Lung (tissue), 12 donors: Measurements from ENCODE around the gene PLXDC1. TPM values are rescaled to one million over a fixed set of nuclear protein-coding genes. Genes with fewer than 3 reads are reported as not detected.

Experiments used
- ATAC-seq: fragments of 200-7000 bp; cut with Tn5 transposase; one replicate; pipeline ENCODE4 v1.9.1; 2020; ENCODE audit warnings: moderate number of reproducible peaks; ENCODE audit not compliant: insufficient read depth, low FRiP score
- DNase-seq, 3 donors: peaks; one replicate each; pipeline ENCODE4 v3.0.0-alpha.2; 2013 to 2017
- H3K27ac ChIP-seq, 2 donors: one replicate each; pipeline ENCODE4 v1.5.1; 2013; ENCODE audit warnings: mild to moderate bottlenecking in 2 of 2, moderate library complexity in 2 of 2, control low read depth in 1 of 2, inconsistent platforms in 1 of 2, low read depth in 1 of 2, low read length in 1 of 2
- H3K27me3 ChIP-seq, 3 donors: one replicate each; pipeline ENCODE4 v1.5.1; 2013; ENCODE audit warnings: low read length in 2 of 3; ENCODE audit not compliant: control insufficient read depth in 3 of 3, insufficient read depth in 3 of 3
- H3K36me3 ChIP-seq, 4 donors: one replicate each; pipeline ENCODE4 v1.5.1; 2013; ENCODE audit warnings: low read length in 4 of 4, mild to moderate bottlenecking in 1 of 4, moderate library complexity in 1 of 4; ENCODE audit not compliant: control insufficient read depth in 4 of 4, insufficient read depth in 4 of 4
- H3K4me1 ChIP-seq, 5 donors: one replicate each; pipeline ENCODE4 v1.5.1; 2013; ENCODE audit warnings: low read length in 5 of 5, mild to moderate bottlenecking in 2 of 5, moderate library complexity in 1 of 5; ENCODE audit not compliant: control insufficient read depth in 5 of 5, insufficient read depth in 5 of 5
- H3K4me3 ChIP-seq: one replicate; pipeline ENCODE4 v1.5.1; 2013; ENCODE audit warnings: mild to moderate bottlenecking, control low read depth, moderate library complexity
- H3K9ac ChIP-seq, 2 donors: one replicate each; pipeline ENCODE4 v1.5.1; 2013; ENCODE audit warnings: low read length in 2 of 2, control low read depth in 1 of 2; ENCODE audit not compliant: insufficient read depth in 1 of 2
- H3K9me3 ChIP-seq, 4 donors: one replicate each; pipeline ENCODE4 v1.5.1; 2013; ENCODE audit warnings: low read length in 3 of 4, mild to moderate bottlenecking in 1 of 4, moderate library complexity in 1 of 4; ENCODE audit not compliant: control insufficient read depth in 4 of 4, insufficient read depth in 3 of 4
- WGBS, 2 donors: extraction: QIAGEN DNeasy Blood & Tissue Kit; methylation state at CpG; one replicate each; pipeline ENCODE4 v1.1.7; 2013; 5-methylcytosine and 5-hydroxymethylcytosine counted together
- polyA plus RNA-seq, 2 donors: library from polyadenylated mRNA; stranded (reverse); fragments of 200-250 nt; gene quantifications; one replicate each; pipeline ENCODE4 v1.2.1, GENCODE V29; 2013
- total RNA-seq, 2 donors: library from RNA; depleted of rRNA in 1 of 2; stranded (reverse); fragments of >200 nt in 1 of 2; gene quantifications; one replicate each; pipeline ENCODE4 v1.2.1, GENCODE V29; 2014 to 2021
- TF ChIP-seq, protein P1 (sequence below): IDR thresholded peaks from 2 replicates; pipeline ENCODE4 v1.5.1; 2012; ENCODE audit warnings: mild to moderate bottlenecking; ENCODE audit errors: control extremely low read depth, extremely low read depth
- donor health status: control.
- donor health status: control.
- donor health status: Bipolar disorder and iron deficiency.
- donor health status: healthy.
- donor health status: DM: yes; HTN: yes; CAD: no.

PLXDC1 gene
- total and polyA plus RNA-seq, 4 donors = 1.7 to 7.3 (median 5.4) TPM

DNA sequence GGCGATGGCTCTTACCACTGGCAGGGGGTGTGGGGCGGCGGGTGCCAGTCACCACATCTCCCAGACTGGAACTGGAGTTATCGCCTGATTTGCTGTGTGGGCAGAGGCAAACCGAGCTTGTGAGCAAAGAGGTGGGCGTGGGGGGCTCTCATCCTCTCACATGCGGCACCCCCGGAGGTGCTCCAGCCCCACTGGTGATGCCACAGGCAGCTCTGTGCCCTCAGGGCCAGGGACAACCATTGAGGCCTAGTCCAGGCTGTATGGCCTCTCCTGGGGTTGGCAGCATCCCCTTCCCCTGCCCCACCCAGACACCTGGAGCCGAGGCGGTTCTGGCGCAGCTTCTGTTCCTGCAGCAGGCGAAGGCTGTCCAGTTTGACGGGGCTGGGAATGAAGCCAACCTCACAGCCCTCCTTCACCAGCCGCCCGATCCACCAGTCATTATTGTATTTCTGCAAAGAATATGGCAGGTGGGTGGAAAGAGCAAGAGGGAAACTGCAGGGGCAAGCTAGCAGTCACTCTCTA lies 35.1 kb upstream of the PLXDC1 start:
- Histone ChIP-seq H3K4me3 (no peak overlapping the region), H3K27ac (no peak overlapping the region), H3K36me3 (peaks cover 0 to 49% (median 18%) of the 10 kb centered on the region in 4 donors), H3K9me3 (no peaks in the 10 kb centered on the region), H3K4me1 (no peaks in the 10 kb centered on the region), H3K27me3 (no peaks in the 10 kb centered on the region), H3K9ac (no peak overlapping the region)
- 91 to 92% methylated on average over 15 of the region's 15 CpGs for WGBS, 2 donors
- ATAC-seq (no peak), DNase-seq (no peak)
- TF ChIP-seq, protein P1, sequence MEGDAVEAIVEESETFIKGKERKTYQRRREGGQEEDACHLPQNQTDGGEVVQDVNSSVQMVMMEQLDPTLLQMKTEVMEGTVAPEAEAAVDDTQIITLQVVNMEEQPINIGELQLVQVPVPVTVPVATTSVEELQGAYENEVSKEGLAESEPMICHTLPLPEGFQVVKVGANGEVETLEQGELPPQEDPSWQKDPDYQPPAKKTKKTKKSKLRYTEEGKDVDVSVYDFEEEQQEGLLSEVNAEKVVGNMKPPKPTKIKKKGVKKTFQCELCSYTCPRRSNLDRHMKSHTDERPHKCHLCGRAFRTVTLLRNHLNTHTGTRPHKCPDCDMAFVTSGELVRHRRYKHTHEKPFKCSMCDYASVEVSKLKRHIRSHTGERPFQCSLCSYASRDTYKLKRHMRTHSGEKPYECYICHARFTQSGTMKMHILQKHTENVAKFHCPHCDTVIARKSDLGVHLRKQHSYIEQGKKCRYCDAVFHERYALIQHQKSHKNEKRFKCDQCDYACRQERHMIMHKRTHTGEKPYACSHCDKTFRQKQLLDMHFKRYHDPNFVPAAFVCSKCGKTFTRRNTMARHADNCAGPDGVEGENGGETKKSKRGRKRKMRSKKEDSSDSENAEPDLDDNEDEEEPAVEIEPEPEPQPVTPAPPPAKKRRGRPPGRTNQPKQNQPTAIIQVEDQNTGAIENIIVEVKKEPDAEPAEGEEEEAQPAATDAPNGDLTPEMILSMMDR = no peak

DNA sequence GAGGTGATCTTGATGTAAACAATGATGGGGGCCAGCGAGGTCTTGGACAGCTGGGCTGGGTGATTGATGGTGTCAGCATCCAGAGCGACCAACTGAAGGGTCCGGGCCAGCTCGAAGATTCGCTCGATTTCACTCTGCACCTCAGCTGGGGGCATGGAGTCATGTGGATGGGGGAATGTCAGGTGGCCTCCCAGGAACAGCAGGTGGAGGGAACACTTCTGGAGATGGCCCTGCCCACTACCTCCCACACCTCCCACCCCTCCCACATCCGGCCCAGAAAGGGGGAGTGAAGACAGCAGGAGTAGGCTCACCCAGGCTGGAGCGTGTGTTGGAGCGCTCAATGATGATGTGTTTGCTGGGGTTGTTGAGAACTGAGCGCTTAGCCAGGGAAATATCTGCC lies 32.3 kb upstream of the PLXDC1 start:
- ATAC-seq (no peak), DNase-seq (no peak)
- no peaks in the 10 kb centered on the region for H3K9me3 ChIP-seq
- H3K36me3 ChIP-seq = peaks cover 0 to 48% (median 16%) of the 10 kb centered on the region in 4 donors
- H3K9ac ChIP-seq = no peak overlapping the region
- H3K27me3 ChIP-seq = no peaks in the 10 kb centered on the region
- TF ChIP-seq, protein P1 = no peak
- no peak overlapping the region for H3K27ac ChIP-seq
- 89 to 94% methylated on average over 10 of the region's 10 CpGs for WGBS, 2 donors
- no peak overlapping the region for H3K4me3 ChIP-seq
- H3K4me1 ChIP-seq = no peaks in the 10 kb centered on the region

DNA sequence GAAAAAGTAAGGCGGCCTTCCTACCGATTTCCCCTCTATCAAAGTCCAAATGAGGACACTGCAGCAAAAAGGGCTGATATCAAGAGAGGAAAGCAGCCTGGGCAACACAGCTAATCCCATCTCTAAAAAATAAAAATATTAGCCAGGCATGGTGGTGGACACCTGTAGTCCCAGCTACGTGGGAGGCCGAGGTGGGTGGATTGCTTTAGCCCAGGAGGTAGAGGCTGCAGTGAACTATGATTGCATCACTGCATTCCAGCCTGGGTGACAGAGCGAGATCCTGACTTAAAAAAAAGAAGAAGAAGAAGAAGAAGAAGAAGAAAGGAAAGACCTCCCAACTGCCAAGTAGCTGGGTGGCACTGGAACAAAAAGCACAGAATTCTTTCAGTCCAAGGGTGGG lies 31.6 kb upstream of the PLXDC1 start:
- no peak overlapping the region for H3K4me3 ChIP-seq
- ATAC-seq (no peak), DNase-seq (no peak)
- H3K9me3 ChIP-seq = no peaks in the 10 kb centered on the region
- no peak overlapping the region for H3K27ac ChIP-seq
- 79 to 90% methylated on average over 5 of the region's 5 CpGs for WGBS, 2 donors
- no peak overlapping the region for H3K9ac ChIP-seq
- peaks cover 0 to 48% (median 14%) of the 10 kb centered on the region in 4 donors for H3K36me3 ChIP-seq
- no peaks in the 10 kb centered on the region for H3K27me3 ChIP-seq
- TF ChIP-seq, protein P1 = no peak
- no peaks in the 10 kb centered on the region for H3K4me1 ChIP-seq

DNA sequence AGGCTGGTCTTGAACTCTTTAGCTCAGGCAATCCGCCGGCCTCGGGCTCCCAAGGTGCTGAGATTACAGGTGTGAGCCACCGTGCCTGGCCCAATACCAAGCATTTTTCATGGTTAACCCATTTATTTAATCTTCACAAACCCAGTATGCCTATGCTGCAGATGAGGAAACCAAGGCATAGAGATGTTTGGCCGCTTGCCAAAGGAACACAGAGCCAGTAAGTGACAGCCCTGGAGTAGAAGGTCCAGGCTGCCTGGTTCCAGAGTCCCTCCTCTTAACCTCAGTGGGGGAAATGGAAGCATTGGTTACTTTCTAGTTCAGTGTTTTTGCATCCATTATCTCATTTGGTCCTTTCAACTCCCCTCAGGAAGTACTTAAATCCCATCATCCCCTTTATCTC lies 29.9 kb upstream of the PLXDC1 start:
- Histone ChIP-seq H3K36me3 (peaks cover 0 to 46% (median 14%) of the 10 kb centered on the region in 4 donors), H3K27ac (no peak overlapping the region), H3K4me1 (no peaks in the 10 kb centered on the region), H3K27me3 (no peaks in the 10 kb centered on the region), H3K9me3 (no peaks in the 10 kb centered on the region), H3K4me3 (no peak overlapping the region), H3K9ac (no peak overlapping the region)
- no peak for DNase-seq
- WGBS, 2 donors = 92 to 97% methylated on average over 5 of the region's 5 CpGs
- no peak for ATAC-seq
- TF ChIP-seq, protein P1 = no peak
